ENCODE data around the gene MAP10.

Gene MAP10

DNA sequence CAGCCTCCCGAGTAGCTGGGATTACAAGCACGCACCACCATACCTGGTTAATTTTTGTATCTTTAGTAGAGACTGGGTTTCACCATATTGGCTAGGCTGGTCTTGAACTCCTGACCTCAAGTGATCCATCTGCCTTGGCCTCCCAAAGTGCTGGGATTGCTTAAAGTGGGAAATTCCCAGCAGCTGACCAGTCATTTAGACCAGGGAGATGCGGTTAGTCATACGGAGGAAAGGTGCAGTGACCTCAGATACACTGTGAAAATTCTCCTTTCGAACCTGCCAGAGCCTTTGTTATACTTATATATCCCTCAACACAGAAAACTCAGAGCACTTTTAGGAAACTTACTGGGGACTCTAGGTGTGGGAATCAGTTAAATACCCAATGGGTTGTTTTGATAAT is 39.6 kb downstream of the MAP10 start:
- H3K79me2 ChIP-seq (ENCODE audit: insufficient read depth, low read length), result no peaks in the 10 kb centered on the region
- DNase-seq, result no peak
- no peak for ATAC-seq (ENCODE audit: insufficient read depth, low read depth)

DNA sequence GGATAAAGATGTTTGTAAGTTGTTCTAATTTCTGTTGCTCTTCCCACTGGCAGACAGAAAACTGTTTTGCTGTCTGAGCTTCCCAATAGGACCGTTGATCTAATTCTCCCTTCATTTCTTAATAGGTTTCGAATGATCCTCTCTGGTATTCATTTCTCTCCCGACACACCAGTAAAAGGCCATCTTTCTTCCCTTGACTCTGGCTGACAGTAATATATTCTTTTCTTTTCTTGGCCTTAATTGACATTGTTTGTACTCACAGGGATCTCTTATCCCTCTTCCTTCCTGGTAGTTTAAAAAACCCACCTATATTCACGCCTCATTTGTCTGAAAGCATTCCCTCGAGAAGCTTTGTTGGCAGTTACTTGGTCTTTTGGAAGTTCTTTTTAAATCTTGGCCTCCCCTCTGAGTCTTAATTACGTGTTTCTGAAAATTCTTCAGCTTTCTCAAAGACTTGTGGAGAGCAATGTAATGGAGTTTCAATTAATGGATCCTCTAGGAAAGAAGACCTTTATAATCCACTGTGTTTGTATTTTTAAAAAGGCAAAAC is 40.3 kb downstream of the MAP10 start:
- Histone ChIP-seq H3K4me1 (ENCODE audit: insufficient read depth, low read length) (no peaks in the 10 kb centered on the region), H3K9ac (ENCODE audit: low read depth, low read length) (no peak overlapping the region), H3K4me3 (ENCODE audit: low read depth in 1 of 2, low read length in 2 of 2) (no peak overlapping the region), H3K4me2 (ENCODE audit: insufficient read depth, low read length) (no peak overlapping the region), H3K27ac (ENCODE audit: low read length) (no peak overlapping the region), H2AFZ (ENCODE audit: low read depth, low read length) (no peak overlapping the region), H3K36me3 (ENCODE audit: insufficient read depth, low read length) (no peaks in the 10 kb centered on the region), H3K9me3 (ENCODE audit: insufficient read depth, low read length, severe bottlenecking) (no peaks in the 10 kb centered on the region), H3K79me2 (ENCODE audit: insufficient read depth, low read length) (no peaks in the 10 kb centered on the region), H3K27me3 (ENCODE audit: insufficient read depth, low read length, poor library complexity) (no peaks in the 10 kb centered on the region), H4K20me1 (ENCODE audit: insufficient read depth, low read length) (no peaks in the 10 kb centered on the region)
- DNase-seq (no peak), ATAC-seq (ENCODE audit: insufficient read depth, low read depth) (no peak)
- TF ChIP-seq, protein P1, sequence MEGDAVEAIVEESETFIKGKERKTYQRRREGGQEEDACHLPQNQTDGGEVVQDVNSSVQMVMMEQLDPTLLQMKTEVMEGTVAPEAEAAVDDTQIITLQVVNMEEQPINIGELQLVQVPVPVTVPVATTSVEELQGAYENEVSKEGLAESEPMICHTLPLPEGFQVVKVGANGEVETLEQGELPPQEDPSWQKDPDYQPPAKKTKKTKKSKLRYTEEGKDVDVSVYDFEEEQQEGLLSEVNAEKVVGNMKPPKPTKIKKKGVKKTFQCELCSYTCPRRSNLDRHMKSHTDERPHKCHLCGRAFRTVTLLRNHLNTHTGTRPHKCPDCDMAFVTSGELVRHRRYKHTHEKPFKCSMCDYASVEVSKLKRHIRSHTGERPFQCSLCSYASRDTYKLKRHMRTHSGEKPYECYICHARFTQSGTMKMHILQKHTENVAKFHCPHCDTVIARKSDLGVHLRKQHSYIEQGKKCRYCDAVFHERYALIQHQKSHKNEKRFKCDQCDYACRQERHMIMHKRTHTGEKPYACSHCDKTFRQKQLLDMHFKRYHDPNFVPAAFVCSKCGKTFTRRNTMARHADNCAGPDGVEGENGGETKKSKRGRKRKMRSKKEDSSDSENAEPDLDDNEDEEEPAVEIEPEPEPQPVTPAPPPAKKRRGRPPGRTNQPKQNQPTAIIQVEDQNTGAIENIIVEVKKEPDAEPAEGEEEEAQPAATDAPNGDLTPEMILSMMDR (IDR thresholded peaks at IDR 0.05; ENCODE audit: borderline replicate concordance, extremely low read depth, low read length, poor library complexity, severe bottlenecking), result no peak

More for the DNA sequence above, 39.6 kb downstream of the MAP10 start:
- H3K4me2 ChIP-seq (ENCODE audit: insufficient read depth, low read length), result no peak overlapping the region
- no peaks in the 10 kb centered on the region for H4K20me1 ChIP-seq (ENCODE audit: insufficient read depth, low read length)
- H2AFZ ChIP-seq (ENCODE audit: low read depth, low read length), result no peak overlapping the region
- no peak overlapping the region for H3K4me3 ChIP-seq (ENCODE audit: low read depth in 1 of 2, low read length in 2 of 2)
- no peaks in the 10 kb centered on the region for H3K27me3 ChIP-seq (ENCODE audit: insufficient read depth, low read length, poor library complexity)
- no peaks in the 10 kb centered on the region for H3K9me3 ChIP-seq (ENCODE audit: insufficient read depth, low read length, severe bottlenecking)
- no peaks in the 10 kb centered on the region for H3K36me3 ChIP-seq (ENCODE audit: insufficient read depth, low read length)
- H3K27ac ChIP-seq (ENCODE audit: low read length), result no peak overlapping the region
- H3K4me1 ChIP-seq (ENCODE audit: insufficient read depth, low read length), result no peaks in the 10 kb centered on the region
- H3K9ac ChIP-seq (ENCODE audit: low read depth, low read length), result no peak overlapping the region
- TF ChIP-seq EZH2 (IDR thresholded peaks at IDR 0.05; ENCODE audit: borderline replicate concordance, low read depth, low read length, severe bottlenecking), result no peak
- TF ChIP-seq, protein P1 (IDR thresholded peaks at IDR 0.05; ENCODE audit: borderline replicate concordance, extremely low read depth, low read length, poor library complexity, severe bottlenecking), result no peak

DNA sequence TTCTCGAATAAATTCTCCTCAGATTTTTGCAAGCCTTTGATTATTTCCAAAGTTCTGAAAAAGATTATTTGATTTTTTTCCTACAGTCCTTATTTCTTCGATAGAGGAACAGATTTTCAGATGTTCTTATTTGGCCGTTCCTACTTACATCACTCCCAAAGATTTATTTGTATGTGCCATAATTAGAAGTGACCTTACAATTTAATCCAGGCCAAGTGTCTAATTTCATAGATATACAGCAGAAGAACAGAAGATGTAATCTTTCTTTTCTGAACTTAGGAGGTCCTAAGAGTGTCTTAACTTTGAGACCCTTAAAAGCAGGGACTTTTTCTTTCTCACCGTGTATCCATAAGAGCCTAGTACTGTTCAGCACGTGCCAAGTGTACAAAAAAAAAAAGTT is 46.3 kb downstream of the MAP10 start:
- Histone ChIP-seq H3K79me2 (ENCODE audit: insufficient read depth, low read length) (no peaks in the 10 kb centered on the region), H3K4me1 (ENCODE audit: insufficient read depth, low read length) (no peaks in the 10 kb centered on the region), H3K4me2 (ENCODE audit: insufficient read depth, low read length) (no peak overlapping the region), H3K36me3 (ENCODE audit: insufficient read depth, low read length) (no peaks in the 10 kb centered on the region), H4K20me1 (ENCODE audit: insufficient read depth, low read length) (no peaks in the 10 kb centered on the region), H3K9me3 (ENCODE audit: insufficient read depth, low read length, severe bottlenecking) (no peaks in the 10 kb centered on the region), H2AFZ (ENCODE audit: low read depth, low read length) (no peak overlapping the region), H3K27ac (ENCODE audit: low read length) (no peak overlapping the region), H3K4me3 (ENCODE audit: low read depth in 1 of 2, low read length in 2 of 2) (no peak overlapping the region), H3K9ac (ENCODE audit: low read depth, low read length) (no peak overlapping the region), H3K27me3 (ENCODE audit: insufficient read depth, low read length, poor library complexity) (no peaks in the 10 kb centered on the region)
- ATAC-seq (ENCODE audit: insufficient read depth, low read depth), result no peak
- no peak for DNase-seq
- TF ChIP-seq EZH2 (IDR thresholded peaks at IDR 0.05; ENCODE audit: borderline replicate concordance, low read depth, low read length, severe bottlenecking), result no peak
- TF ChIP-seq, protein P1 (IDR thresholded peaks at IDR 0.05; ENCODE audit: borderline replicate concordance, extremely low read depth, low read length, poor library complexity, severe bottlenecking), result no peak

All from DND-41 (cell line).